NCI-H2196 treated with DMSO at 0.1 percent for 48 hours (cell line): ENCODE results near the gene IVD.

ENCODE experiments used
- DNase-seq: peaks from one replicate; lab custom pipeline; 2025; ENCODE audit not compliant: unreplicated experiment; lab: John Stamatoyannopoulos, UW

IVD gene

GRCh38 chr15:40456299-40456712, 50.7 kb downstream of the IVD start:
- no peak for DNase-seq

GRCh38 chr15:40456738-40457137, 51.1 kb downstream of the IVD start:
- DNase-seq, result no peak

- no peak for DNase-seq
Measured at GRCh38 chr15:40458495-40459371, 53.1 kb downstream of the IVD start.

DNA sequence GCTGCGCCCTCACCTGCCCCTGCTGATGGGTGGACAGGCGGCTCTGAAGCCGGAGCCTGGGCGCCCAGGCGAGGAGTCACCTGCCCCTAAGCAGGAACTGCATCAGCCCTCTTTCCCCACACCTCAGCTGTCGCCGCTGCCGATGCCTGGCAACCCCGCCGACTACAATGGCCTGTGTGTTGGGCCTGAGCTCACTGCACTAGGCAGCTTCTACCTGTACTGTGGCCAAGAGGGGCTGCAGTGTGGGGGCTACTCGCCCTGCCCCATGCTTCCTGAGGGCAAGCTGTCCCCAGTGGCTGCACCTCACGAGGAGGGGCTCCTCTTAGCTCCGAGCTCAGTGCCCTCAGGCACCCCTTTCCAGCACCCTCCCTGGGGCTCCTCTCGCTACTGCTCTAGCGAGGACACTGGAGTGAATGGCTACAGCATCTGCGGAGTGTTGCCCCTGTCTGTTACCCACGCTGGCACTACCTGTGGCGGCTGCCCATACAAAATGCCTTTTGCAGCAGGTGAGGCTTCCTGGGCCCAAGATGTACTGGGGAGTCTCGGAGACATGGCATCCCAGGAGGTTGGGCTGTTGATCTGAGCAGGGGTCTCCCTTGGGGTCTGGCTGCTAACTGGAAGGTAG, 53.9 kb downstream of the IVD start:
- DNase-seq, result no peak

- DNase-seq, result no peak
Measured at GRCh38 chr15:40460404-40460803, 54.8 kb downstream of the IVD start.

DNA sequence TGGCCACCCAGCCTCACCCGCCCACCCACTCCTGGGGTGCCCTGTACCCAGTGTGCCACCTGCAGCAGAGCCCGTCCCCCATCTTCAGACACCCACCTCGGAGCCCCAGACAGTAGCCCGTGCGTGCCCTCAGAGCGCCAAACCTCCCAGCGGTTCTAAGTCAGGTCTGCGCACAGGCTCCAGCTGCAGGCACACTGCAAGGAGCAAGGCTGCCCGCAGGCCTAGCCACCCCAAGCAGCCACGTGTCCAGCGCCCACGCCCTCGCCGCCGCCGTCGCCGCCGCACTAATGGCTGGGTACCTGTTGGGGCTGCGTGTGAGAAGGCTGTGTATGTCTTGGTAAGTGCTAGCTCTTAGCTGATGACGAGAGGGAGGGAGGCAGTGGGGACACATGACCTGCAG, 56.4 kb downstream of the IVD start:
- no peak for DNase-seq

- no peak for DNase-seq
Measured at GRCh38 chr15:40463279-40463678, 57.7 kb downstream of the IVD start.

- DNase-seq, result no peak
Measured at GRCh38 chr15:40463886-40464545, 58.4 kb downstream of the IVD start.

DNA sequence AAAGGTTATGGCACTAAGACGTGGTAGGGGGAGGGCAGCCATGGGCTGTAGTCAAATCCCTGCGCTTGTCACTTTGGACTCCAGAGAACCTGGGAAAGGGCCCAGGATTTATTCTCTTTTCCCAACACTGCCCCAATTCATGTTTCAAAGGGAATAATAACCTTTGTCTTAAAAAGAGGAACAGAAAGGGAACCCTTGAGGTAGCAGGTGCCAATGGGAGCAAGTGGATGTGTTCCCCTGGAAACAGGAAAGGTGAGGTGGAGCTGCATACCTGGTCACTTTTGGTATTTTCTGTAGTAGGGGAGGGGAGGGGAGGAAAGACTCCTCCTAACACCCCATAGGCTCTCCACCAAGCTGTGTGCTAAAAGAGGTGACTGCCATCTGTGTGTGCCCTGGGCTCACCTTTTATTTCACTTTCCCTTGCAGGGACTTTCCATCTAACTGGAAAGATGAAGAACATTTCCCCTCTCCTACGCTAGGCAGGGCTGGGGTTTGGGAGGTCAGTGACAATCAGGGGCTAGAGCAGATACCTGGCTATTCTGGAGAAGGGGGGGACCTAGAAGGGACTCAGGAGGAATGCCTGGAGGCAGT, 59.1 kb downstream of the IVD start:
- no peak for DNase-seq

DNA sequence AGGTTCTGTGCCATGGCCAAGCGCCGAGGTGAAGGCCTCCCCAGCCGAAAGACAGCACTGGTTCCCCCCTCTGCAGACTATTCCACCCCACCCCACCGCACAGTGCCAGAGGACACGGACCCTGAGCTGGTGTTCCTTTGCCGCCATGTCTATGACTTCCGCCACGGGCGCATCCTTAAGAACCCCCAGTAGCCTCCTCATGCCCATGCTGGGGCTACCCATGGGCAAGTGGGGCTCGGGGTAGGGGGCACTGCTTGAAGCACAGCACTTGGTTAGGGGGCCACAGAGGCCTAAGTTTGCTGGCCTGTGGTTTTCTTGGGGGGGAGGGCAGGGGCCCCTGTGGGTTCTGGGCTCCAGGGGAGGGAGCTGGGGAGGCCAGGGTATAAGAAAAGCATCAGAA, 60.3 kb downstream of the IVD start:
- DNase-seq, result no peak

DNA sequence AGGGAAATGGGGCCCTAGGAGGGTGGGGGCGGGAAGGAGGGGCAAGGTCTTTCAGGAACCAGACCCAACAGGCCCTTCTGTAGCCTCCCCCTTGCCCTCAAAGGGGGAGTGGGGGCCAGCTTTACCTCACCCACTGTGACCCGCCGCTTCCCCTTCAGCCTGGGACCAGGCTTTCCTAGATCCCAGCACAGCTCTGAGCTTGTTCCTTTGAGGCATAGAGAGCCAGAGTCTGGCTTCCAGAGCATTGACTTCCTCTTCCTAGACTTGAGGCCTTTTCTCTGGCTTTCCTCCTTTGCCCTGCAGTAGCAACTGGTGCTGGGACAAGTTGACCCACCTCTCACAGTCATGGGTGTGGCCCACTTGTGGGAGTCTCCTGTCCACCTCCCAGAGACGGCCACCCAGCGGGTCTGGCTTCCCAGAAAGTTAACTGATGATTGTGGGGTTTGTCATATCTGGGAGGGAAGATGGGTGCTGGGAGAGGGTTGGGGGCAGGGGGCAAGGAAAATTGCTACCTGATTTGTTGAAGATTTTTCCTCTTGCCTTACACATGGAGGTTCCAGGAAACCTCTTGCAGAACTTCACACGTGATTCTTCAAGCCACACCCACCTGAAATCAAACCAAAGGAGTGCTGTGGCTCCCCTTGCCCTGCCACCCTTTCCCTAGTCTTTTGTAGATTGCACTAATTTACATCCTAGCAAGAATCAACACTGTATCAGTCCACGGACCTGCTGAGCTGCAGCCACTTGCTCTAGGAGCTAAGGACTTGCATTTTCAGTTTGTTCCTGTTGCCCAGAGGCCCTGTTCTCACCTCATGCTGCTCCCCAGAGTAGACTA, 61.0 kb downstream of the IVD start:
- no peak for DNase-seq

DNA sequence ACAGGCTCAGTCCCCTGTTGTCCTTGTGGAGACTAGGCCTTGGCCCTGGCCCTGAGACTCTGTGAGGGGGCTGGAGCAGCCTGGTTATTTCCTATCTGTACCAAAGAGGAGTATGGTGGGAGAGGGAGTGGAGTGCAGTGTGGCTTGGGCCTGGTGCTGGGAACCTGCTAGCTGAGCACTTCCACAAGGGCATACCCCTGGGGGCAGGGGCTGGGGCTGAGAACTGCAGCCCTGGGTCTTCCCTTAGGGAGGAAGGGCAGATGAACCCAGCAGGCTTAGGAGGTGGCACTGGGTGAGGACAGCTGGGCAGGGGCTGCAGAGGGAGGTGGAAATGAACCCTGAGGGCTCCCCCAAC, 61.6 kb downstream of the IVD start:
- no peak for DNase-seq

DNA sequence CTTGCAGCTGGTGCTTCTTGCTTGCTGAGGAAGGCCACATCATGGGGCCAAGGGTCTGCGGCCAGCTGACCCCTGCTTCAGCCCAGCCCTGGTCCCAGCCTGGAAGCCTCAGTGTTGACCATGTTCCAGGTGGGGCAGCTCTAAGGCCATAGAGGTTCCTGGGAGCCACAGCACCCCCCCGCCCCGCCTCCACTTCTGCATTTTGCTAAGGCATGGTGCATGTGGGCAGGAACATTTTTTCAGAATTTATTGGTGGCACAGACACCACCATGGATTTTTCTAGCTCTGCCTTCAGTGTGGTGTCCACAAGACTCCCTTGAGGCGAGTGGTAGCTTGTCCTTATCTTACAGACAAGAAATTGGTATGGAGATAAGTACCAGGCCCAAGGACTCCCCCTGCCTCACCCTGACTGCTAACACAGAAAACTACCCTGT, 63.3 kb downstream of the IVD start:
- DNase-seq, result no peak

DNA sequence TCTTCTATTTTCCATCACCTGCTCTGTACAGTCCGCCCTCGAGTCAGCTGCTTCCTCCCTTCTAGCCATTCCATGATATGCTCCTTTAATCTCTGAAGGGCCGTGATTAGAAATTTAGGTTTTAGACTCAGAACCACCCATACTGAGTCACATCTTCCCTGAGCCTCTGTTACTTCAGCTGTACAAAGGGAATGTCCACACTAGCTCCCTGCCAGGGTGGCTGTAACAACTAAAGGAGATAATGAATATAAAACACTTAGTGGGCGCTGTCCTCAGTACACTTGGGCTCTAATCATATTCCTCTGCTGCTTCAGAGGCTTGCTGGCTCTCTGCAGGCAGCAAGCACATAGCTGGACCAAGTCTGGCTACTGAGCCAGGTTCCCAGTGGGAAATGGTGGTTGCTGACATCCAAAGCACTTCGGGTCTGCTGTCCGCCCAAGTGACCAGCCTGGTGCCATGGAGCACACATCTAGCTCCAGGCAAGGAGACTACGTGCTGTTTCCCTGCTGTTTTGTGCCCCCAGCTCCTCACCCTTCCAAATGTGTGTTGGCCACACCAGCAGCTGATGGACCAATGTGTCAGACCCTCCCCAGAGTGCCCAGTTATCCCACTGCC, 64.3 kb downstream of the IVD start:
- DNase-seq, result no peak

GRCh38 chr15:40470423-40471104, 65.0 kb downstream of the IVD start, which contains the start of gene CHST14:
Gene CHST14 (plus strand): TSS chr15:40470984. CDS start chr15:40471214, 230 bp downstream.
- DNase-seq, result no peak
